Measurements from ENCODE around the gene CARS1. TPM values are rescaled to one million over a fixed set of nuclear protein-coding genes. Genes with fewer than 3 reads are reported as not detected.

The CARS1 gene
- total and polyA plus RNA-seq, 2 of the 8 experiments (the other 6 are each of a cell fraction or from before 2014, with no cell fraction given), result 44.1 to 100 TPM

DNA sequence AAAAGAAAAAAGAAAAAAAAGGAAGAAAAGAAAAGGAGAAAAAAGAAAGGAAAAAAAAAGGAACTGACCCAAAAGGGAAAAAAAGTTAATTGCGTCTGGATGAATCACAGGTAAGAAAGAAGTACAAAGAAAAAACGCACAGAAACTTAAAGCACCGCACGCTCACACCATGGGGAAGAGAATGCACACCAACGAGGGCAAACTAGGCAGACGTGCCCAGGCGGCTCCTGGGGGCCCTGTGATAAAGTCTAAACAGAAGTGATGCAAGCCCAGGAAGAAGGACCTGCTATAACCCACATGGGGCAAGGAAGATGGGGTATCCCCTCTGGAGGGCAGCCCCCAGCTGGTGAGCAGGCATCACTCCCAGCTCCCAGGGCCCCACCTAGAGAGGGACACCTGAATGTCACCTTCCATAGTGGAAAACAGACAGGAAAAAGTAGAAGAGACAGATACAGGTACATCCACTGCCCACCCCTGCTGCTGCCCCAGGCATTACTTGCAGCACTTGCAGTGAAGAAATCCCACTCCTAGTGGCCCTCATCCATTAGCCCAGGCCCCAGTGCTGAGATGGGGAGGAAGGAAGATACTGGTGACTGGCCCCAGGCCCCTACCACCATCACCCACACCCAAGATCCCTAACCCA lies 94.0 kb downstream of the CARS1 start:
- H3K79me2 ChIP-seq (ENCODE audit: control insufficient read depth in 1 of 2, insufficient read depth in 2 of 2, low read length in 2 of 2), result peaks cover 3 to 36% of the 10 kb centered on the region in 2 experiments; a peak in 3 of 4 replicates
- no peak overlapping the region for H3K27ac ChIP-seq (ENCODE audit: low read depth, low read length)
- H3K9ac ChIP-seq (replicated peaks in 1 of 4; ENCODE audit: extremely low read depth in 1 of 4, low read depth in 3 of 4, low read length in 3 of 4), result no peak overlapping the region
- H3K4me3 ChIP-seq (ENCODE audit: extremely low read depth in 1 of 4, insufficient read depth in 2 of 4, low read depth in 3 of 4, low read length in 4 of 4), result no peak overlapping the region
- H3K18ac ChIP-seq (ENCODE audit: extremely low read depth, low read length), result no peak overlapping the region
- H2AK5ac ChIP-seq (ENCODE audit: low read depth, low read length), result no peak overlapping the region
- H3K36me3 ChIP-seq (ENCODE audit: control insufficient read depth in 2 of 4, insufficient read depth in 4 of 4, low read length in 3 of 4), result peaks cover 33 to 79% (median 60%) of the 10 kb centered on the region in 4 experiments
- no peak overlapping the region for H4K8ac ChIP-seq (ENCODE audit: extremely low read depth, insufficient read depth, low read length)
- TF ChIP-seq RNF2 (IDR thresholded peaks at IDR 0.05; ENCODE audit: borderline replicate concordance, low read depth, low read length, missing control alignments, poor library complexity, severe bottlenecking), result no peak
- no peak for TF ChIP-seq TEAD4 (IDR thresholded peaks at IDR 0.05; ENCODE audit: low read depth, low read length)
- no peak for TF ChIP-seq ATF2 (IDR thresholded peaks at IDR 0.05; ENCODE audit: low read length)
- TF ChIP-seq HDAC2 (IDR thresholded peaks at IDR 0.05; ENCODE audit: borderline replicate concordance in 1 of 2, low read depth in 2 of 2, low read length in 2 of 2), result no peak
- no peak overlapping the region for H2BK20ac ChIP-seq (ENCODE audit: low read length)
- no peak overlapping the region for H4K91ac ChIP-seq (replicated peaks; ENCODE audit: insufficient read length, low read length)
- H2BK120ac ChIP-seq (replicated peaks; ENCODE audit: low read depth, low read length), result no peak overlapping the region
- 91% methylated on average over 7 of the region's 7 CpGs; no CpG with 5 or more reads in 1 of the 2 experiments for whole genome bisulfite sequencing, 2 experiments (ENCODE audit: extremely low coverage in 1 of 2, insufficient coverage in 1 of 2, insufficient read length in 1 of 2, insufficient replicate concordance in 2 of 2, low coverage in 1 of 2, low lambda C conversion rate in 2 of 2, missing lambda C conversion rate in 1 of 2)
- no peak overlapping the region for H3K56ac ChIP-seq (replicated peaks; ENCODE audit: insufficient read length, low read depth, low read length)
- no peaks in the 10 kb centered on the region for H3K9me3 ChIP-seq (ENCODE audit: insufficient read depth in 2 of 2, low read depth in 1 of 2, low read length in 1 of 2)
- H3K27me3 ChIP-seq (replicated peaks in 1 of 4; ENCODE audit: control insufficient read depth in 3 of 4, extremely low read depth in 1 of 4, insufficient read depth in 3 of 4, low read length in 3 of 4), result no peaks in the 10 kb centered on the region
- peaks cover 9% of the 10 kb centered on the region; the same call in 1 of the 2 replicates for H3K79me1 ChIP-seq (ENCODE audit: low read depth, low read length)
- peak overlapping the region; percentile 44; the same call in 1 of the 2 replicates for H2BK5ac ChIP-seq (ENCODE audit: low read depth, low read length)
- H4K5ac ChIP-seq (ENCODE audit: insufficient read length, low read depth, low read length), result no peak overlapping the region
- no peaks in the 10 kb centered on the region for H3K23me2 ChIP-seq (ENCODE audit: low read depth, low read length)
- peaks cover 30 to 32% of the 10 kb centered on the region in 2 experiments for H4K20me1 ChIP-seq (replicated peaks in 1 of 2; ENCODE audit: control insufficient read depth in 1 of 2, insufficient read depth in 2 of 2, low read length in 2 of 2)
- H2AFZ ChIP-seq (ENCODE audit: low read length), result no peak overlapping the region
- H3K4me2 ChIP-seq (ENCODE audit: insufficient read depth in 1 of 2, low read depth in 2 of 2, low read length in 2 of 2), result no peak overlapping the region
- no peak overlapping the region for H3K23ac ChIP-seq (ENCODE audit: insufficient read length)
- DNase-seq (ENCODE audit: low read depth in 1 of 2, low spot score in 2 of 2) (no peak), FAIRE-seq (no peak)
- CTCF ChIA-PET (ENCODE audit: partially characterized antibody), result interaction anchor here (1.2 to 4.7 kb wide), 2 partner anchors 9 to 13 kb away, joined by 6 to 19 read pairs; no protein-coding TSS in a partner anchor
- POLR2A ChIA-PET (ENCODE audit: partially characterized antibody), result interaction anchor here (0.8 to 1.5 kb wide), 3 partner anchors 12 to 52 kb away, joined by 3 to 4 read pairs (median 3); no protein-coding TSS in a partner anchor
- H3K4me1 ChIP-seq (replicated peaks in 1 of 4; ENCODE audit: control insufficient read depth in 3 of 4, insufficient read depth in 4 of 4, low read length in 3 of 4), result peaks cover 0 to 5% (median 3%) of the 10 kb centered on the region in 4 experiments; a peak in 6 of 7 replicates
- H2BK15ac ChIP-seq (ENCODE audit: low read length), result no peak overlapping the region
- H3K4ac ChIP-seq (replicated peaks; ENCODE audit: insufficient read length, low read depth, low read length), result no peak overlapping the region
- H2BK12ac ChIP-seq (ENCODE audit: low read depth, low read length), result no peak overlapping the region
- no peak overlapping the region for H3K14ac ChIP-seq (ENCODE audit: insufficient read length)
